Endometrium (tissue), 2 donors: ENCODE data around the gene CDIPT.
"Not testable (repeated sequence)": the region's sequence is repeated elsewhere in the genome, so short reads cannot be mapped to it uniquely, and the experiment has no call there.

Experiments
- FAIRE-seq: peaks from 2 replicates; lab custom pipeline; 2012; peaks lifted over from hg19 to GRCh38; lab: Jason Lieb, UNC
- donor health status: control.
- donor health status: control.

CDIPT gene

DNA sequence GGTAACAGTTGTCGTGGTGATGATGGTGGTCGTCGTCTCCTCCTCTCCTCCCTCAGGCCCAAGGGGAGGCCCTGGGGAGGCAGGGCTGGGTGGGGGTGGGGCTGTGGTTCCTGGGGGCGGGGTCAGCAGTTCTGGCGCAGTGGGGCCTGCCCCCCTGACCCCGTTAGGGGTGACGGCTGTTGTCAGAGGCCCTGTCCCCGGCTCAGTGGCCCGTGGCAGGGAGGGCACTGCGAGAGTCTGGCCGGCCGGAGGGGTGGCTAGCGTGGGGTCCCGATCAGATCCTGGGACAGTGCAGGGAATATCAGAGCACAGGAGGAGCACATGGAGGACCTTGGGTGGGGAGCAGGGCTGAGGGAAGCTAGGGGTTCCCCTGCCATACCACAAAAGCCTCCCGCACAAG lies 33.8 kb upstream of the CDIPT start:
- FAIRE-seq, result no peak

- FAIRE-seq, result no peak
Observed at GRCh38 chr16:29894352-29894751, 31.3 kb upstream of the CDIPT start.

DNA sequence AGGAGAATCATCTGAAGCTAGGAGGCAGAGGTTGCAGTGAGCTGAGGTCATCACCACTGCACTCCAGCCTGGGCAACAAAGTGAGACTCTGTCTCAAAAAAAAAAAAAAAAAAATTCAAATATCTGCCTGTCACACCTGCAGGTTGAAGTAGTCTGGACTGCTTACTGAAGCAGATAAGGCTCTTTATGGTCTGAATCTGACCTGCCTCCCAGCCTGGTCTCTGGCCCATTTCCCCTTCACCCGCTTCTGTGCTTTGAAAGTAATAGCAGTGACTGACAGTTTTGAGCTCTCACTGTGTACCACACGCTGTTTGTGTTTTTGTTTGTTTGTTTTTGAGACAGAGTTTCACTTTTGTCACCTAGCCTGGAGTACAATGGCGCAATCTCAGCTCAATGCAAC lies 30.5 kb upstream of the CDIPT start:
- FAIRE-seq, result no peak

DNA sequence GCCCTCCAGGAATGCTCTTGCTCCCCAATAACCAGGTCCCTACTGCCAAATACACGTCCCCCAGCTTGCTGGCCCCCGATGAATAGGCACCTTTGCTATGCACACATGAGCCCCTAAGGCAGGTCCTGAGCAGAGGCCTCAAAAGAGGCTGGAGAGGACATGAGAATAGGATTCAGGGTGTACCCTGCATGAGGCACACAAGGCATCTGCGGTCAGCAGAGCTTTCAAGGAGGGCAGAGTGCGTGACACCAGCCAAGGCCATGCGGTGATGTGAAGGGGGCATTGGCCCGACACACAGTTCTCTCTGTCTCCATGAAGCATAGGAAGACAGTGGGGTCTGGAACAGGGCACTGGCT lies 29.4 kb upstream of the CDIPT start:
- FAIRE-seq, result no peak

- no peak for FAIRE-seq
Observed at GRCh38 chr16:29891525-29892457, 28.8 kb upstream of the CDIPT start.

DNA sequence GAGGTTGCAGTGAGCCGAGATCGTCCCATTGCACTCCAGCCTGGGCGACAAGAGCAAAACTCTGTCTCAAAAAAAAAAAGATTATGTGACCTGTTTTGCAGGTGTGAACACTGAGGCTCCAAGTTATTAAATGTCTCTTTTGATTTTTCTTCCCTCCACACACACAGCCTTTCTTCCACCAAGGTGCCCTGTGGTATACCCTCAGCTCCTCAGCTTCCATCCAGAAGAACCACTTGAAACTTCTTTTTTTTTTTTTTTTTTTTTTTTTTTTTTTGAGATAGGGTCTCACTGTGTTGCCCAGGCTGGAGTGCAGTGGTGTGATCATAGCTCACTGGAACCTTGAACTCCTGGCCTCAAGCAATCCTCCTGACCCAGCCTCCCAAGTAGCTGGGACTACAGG lies 26.3 kb upstream of the CDIPT start:
- not testable (repeated sequence) for FAIRE-seq

- FAIRE-seq, result no peak
Observed at GRCh38 chr16:29883987-29884386, 21.0 kb upstream of the CDIPT start.

GRCh38 chr16:29881050-29881449 lies 18.0 kb upstream of the CDIPT start:
- FAIRE-seq, result no peak

DNA sequence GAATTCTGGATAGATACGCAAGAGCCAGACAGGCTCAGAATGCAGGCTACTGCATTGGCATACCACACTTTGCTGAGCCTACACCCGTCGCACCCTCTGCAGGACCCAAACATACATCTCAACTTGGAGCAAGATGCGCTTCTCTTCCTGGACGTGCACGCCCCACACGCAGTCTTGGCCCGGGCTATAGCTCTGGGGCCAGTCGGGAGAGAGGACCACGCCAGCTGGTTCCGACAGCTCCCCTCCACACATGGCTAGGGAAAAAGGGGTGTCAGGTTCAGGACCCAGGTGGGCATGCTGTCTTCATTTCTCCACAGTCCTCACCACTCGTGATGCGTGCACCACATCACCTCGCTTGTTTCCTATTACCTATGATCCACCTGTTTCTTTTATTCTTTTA lies 15.1 kb upstream of the CDIPT start:
- no peak for FAIRE-seq

DNA sequence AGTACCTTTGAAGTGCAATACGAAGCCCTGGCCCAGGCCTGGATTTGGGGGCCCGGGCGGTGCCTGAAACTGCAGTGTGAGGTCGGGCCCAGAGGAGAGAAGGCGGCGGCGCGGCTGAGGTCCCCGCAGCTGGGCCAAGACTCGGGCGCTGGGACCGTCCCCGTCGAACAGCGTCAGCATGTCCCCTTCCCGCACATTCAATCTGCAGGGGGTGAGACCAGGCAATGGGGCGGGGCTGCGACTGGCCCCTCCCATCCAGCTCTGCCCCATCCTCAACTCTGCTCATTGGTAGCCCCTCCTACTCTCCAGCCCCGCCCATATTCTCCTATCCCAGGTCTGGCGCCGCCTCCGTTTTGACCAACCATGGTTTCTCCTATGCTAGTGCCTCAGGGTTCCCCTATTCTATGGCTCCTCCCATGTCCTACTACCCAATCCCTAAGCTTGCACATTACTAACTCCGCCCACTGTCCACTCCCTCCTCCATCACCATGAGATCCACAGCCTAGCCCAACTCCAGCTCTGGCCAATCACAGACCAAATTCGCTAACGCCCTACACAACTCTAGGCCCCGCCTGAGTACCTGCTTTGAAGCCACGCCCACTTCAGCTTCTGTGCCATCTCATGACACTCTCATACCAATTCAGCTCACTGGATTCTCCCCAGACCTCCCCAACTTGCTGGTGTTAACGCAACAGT lies 14.4 kb upstream of the CDIPT start:
- no peak for FAIRE-seq

- no peak for FAIRE-seq
Observed at GRCh38 chr16:29876594-29877249, 13.7 kb upstream of the CDIPT start.

DNA sequence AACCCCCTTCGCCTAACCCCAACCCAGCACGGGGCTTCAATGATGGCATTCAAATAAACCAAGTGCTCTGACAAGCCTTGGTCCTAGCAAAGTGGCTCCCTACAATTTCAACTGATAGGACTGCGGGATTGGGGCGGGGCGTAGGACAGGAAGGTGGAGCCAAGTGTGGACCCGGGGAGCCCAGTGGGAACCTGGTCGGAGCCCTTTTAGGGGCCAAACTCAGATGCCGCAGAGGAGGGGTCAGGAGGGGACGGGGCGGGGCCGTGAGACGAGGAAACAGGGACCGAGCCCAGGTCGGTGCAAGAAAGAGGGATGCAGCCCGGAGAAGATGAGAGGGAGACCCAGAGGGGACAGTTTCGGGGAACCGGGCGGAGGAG lies 13.2 kb upstream of the CDIPT start:
- FAIRE-seq, result no peak

DNA sequence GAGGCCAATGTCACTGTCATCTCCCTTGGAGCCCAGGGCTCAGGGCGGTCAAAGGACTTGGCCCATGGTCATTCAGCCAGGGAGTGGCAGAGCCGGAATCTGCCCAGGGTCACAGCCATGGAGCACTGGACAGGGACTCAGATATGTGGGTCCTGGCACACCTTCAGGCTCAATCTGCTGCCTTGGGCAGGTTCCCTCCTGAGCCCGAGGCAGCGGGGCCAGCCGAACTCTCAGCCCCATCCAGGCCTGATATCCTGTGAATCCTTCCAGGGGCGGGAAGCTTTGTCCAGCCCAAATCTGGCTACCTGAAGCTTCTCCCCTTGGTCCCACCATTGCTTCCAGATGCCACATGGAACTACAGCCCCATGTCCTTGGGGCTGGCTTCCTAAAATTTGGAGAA lies 12.2 kb upstream of the CDIPT start:
- no peak for FAIRE-seq

GRCh38 chr16:29873319-29873718 lies 10.3 kb upstream of the CDIPT start:
- no peak for FAIRE-seq

DNA sequence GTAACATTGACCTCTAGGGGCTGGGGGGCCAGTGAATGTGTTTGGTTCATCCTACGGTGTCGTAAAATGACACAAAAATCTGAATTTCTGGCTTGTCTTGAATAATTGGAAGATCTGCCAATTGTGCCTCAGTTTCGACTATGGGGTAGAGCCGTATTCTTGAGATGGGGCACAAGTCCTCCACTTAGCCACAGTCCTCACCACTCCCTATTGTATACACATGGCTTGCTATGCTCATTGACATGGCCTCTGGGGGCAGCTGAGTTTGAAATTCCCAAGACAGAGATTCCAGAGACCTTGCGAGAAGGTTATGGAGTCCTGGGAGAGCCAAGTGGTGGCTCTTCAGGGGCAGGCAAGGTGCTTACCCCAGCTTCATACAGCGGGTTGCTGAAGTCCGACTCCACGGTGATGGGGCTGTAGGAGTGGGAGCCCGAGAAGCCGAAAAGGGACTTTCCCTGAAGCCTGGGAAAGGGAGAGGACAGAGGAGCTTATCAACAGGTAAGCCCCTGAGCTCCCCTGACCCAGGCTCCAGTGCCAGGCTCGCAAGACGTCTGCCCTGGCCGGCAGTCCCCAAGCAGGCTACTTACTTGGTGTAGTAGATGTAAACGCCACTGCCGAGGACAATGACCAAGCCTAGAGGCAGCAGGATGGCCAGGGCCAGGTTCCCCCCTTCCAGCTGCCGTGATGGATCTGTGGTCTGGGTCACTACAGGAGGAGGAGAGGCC lies 9.0 kb upstream of the CDIPT start:
- no peak for FAIRE-seq

- not testable (repeated sequence) for FAIRE-seq
Observed at GRCh38 chr16:29869067-29869466, 6.0 kb upstream of the CDIPT start.

GRCh38 chr16:29868396-29869009 lies 5.5 kb upstream of the CDIPT start:
- no peak for FAIRE-seq

GRCh38 chr16:29864205-29864604 lies 1.2 kb upstream of the CDIPT start:
- FAIRE-seq, result no peak

- FAIRE-seq, result no peak
Observed at GRCh38 chr16:29863669-29863984, 601 bp upstream of the CDIPT start.

DNA sequence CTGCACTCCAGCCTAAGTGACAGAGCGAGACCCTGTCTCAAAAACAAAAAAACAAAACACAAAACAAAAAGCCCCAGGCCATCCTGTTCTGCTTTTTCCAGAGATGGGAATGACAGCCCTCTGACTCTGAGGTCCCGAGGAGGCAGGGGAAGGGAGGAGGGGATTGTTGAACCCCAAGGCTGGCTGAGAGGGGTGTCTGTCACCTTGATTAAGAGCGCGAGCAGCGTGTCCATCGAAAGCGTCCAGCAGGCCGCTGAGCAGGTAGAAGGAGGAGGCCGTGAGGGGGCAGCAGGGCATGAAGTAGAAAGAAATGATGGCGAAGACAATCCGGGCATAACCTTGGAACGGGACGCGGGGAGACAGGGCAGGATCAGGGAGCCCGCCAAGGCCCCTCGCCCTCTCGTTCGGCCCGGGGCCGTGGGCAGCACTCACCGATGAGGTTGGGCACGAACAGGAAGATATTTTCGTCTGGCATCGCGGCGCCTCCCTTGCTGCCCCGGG lies 593 bp downstream of the CDIPT start:
- FAIRE-seq, result no peak

DNA sequence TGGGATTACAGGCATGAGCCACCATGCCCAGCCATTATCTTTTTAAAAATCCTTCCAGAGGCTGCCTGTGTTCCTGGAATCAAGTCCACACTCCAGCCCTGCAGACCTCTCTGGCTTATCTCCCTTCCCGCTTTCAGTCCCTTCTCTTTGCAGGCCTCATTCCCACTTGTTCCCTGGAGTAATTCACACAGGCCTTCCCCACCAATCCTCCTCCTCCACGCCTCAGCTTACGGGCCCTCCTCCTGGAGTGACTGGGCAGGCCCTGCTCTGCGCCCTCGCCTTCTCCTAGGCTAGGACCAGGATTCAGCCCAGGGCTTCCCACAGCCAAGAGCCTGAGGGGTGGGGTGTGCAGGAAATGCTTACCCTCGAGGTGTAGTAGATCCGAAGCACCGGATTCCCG lies 2.8 kb downstream of the CDIPT start:
- no peak for FAIRE-seq

DNA sequence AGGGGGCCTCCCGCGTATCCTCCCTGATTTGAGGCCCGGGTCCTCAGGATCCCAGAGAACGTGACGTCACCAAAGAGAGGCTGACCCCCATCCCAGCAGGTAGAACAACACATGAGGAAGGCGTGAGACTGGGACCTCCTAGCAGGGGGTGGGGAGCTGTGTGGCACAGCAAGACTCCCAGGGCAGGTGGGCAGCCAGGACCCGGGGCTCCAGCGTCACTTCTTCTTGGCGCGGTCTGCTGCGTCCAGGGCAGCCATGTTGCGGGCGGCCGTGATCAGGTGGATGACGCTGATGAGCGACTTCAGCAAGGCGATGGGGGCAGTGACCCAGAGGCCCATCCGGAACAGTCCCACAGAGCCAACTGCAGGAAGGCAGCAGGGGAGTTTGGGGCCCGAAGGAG lies 4.1 kb downstream of the CDIPT start:
- FAIRE-seq, result no peak
